HepG2 (cell line): Measurements from ENCODE around the gene TEAD4. TPM values are rescaled to one million over a fixed set of nuclear protein-coding genes. Genes with fewer than 3 reads are reported as not detected.

Experiments
- CHD2 ChIP-seq: IDR thresholded peaks from 2 replicates; pipeline ENCODE4 v1.6.1; 2011; ENCODE audit warnings: low read depth, low read length, improper control_type of control experiment
- HIVEP1 ChIP-seq: sonication (generic); formaldehyde crosslinking; IDR thresholded peaks from 2 replicates; pipeline ENCODE4 v1.4.0; 2020; ENCODE audit warnings: mild to moderate bottlenecking, missing genetic modification reagents
- HNF4G ChIP-seq, 2 experiments: sonication (generic) in 1 of 2; formaldehyde crosslinking in 1 of 2; IDR thresholded peaks; 2 replicates each; pipeline versions ENCODE4 v1.4.0 to v1.6.1; 2011 to 2020; ENCODE audit warnings: borderline replicate concordance in 2 of 2, low read depth in 2 of 2, mild to moderate bottlenecking in 2 of 2, low read length in 1 of 2, missing genetic modification reagents in 1 of 2, moderate library complexity in 1 of 2
- HOXA3 ChIP-seq: sonication (generic); formaldehyde crosslinking; IDR thresholded peaks from 2 replicates; pipeline ENCODE4 v1.5.0; 2020; ENCODE audit warnings: missing genetic modification reagents
- SRSF1 ChIP-seq: fragments of 200-400 bp; formaldehyde crosslinking; optimal IDR thresholded peaks from 2 replicates; pipeline ENCODE3; 2017; ENCODE audit warnings: mild to moderate bottlenecking, low read depth, low read length, moderate library complexity
- ZBTB7A ChIP-seq: sonication (generic); formaldehyde crosslinking; IDR thresholded peaks from 2 replicates; pipeline ENCODE4 v1.8.0; 2022; ENCODE audit warnings: mild to moderate bottlenecking, missing genetic modification reagents
- ZFX ChIP-seq: sonication (generic); formaldehyde crosslinking; IDR thresholded peaks from 2 replicates; pipeline ENCODE4 v1.4.0; 2020; ENCODE audit warnings: mild to moderate bottlenecking, low read depth, missing genetic modification reagents, moderate library complexity
- ZNF550 ChIP-seq: sonication (generic); formaldehyde crosslinking; IDR thresholded peaks from 2 replicates; pipeline ENCODE4 v1.4.0; 2020; ENCODE audit warnings: mild to moderate bottlenecking, missing genetic modification reagents, borderline replicate concordance
- ZSCAN9 ChIP-seq: IDR thresholded peaks from 2 replicates; pipeline ENCODE4 v1.6.1; 2016; ENCODE audit warnings: borderline replicate concordance
- polyA plus RNA-seq, 8 experiments: library from polyadenylated mRNA; depleted of rRNA in 3 of 8; stranded (reverse) in 7 of 8; unstranded in 1 of 8; fragments of >200 nt; fragmentation: Illumina TruSeq in 4 of 8; extraction: Trizol in 4 of 8; gene quantifications; 2 replicates each; pipeline versions ENCODE4 v1.2.1 to v1.2.3, GENCODE V29; 2011 to 2016; ENCODE audit warnings: low read depth in 4 of 8, missing spikeins in 1 of 8, mixed read lengths in 1 of 8; ENCODE audit not compliant: insufficient read depth in 1 of 8
- total RNA-seq, 5 experiments: library from RNA; depleted of rRNA; stranded (reverse); fragments of >200 nt; fragmentation: Illumina TruSeq; extraction: Trizol; gene quantifications; 2 replicates each; pipeline ENCODE4 v1.2.3, GENCODE V29; 2016; ENCODE audit warnings: low read depth in 1 of 5
- TF ChIP-seq, protein P1 (sequence below): sonication (generic); formaldehyde crosslinking; IDR thresholded peaks from 2 replicates; pipeline ENCODE4 v1.9.0; 2021; ENCODE audit warnings: missing genetic modification reagents, borderline replicate concordance
- TF ChIP-seq, protein P2 (sequence below): IDR thresholded peaks from 2 replicates; pipeline ENCODE4 v1.6.1; 2012; ENCODE audit warnings: low read length, improper control_type of control experiment
- TF ChIP-seq, protein P3 (sequence below): sonication (generic); formaldehyde crosslinking; IDR thresholded peaks from 2 replicates; pipeline ENCODE4 v1.5.1; 2020; ENCODE audit warnings: mild to moderate bottlenecking, missing genetic modification reagents, borderline replicate concordance
- TF ChIP-seq, protein P4 (sequence below): sonication (generic); formaldehyde crosslinking; IDR thresholded peaks from 2 replicates; pipeline ENCODE4 v1.5.1; 2020; ENCODE audit warnings: mild to moderate bottlenecking, missing genetic modification reagents

TEAD4 gene
- total and polyA plus RNA-seq, 2 of the 13 experiments (the other 11 are each of a cell fraction or from before 2014, with no cell fraction given) = 45.0 to 69.4 TPM

DNA sequence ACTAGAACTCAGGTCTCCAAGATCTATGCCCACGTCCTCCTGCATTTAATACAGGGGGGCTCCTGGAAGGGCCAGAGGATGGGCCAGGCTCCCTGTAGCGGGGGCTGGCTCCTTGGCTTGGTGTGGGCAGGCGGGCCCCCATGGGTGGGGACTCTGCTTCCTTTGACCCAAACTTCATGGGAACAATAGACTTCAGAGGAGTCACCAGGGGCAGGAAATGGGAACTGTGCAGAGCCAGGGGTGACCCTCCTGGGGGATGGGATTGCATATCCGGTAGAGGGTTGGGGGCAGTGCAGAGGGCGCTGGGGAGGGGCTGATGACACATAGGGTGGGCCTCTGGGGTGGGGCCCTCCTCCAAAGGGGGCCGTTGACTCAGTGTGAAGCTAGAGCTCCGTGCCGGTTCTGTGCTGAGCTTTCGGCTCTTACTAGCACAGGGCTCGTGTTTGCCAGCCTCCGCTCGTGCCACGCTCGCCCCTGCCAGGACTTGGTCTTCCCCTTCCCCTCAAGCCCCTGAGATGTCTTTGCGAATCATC is 4.6 kb downstream of the TEAD4 start (continued):
- TF ChIP-seq, protein P1, sequence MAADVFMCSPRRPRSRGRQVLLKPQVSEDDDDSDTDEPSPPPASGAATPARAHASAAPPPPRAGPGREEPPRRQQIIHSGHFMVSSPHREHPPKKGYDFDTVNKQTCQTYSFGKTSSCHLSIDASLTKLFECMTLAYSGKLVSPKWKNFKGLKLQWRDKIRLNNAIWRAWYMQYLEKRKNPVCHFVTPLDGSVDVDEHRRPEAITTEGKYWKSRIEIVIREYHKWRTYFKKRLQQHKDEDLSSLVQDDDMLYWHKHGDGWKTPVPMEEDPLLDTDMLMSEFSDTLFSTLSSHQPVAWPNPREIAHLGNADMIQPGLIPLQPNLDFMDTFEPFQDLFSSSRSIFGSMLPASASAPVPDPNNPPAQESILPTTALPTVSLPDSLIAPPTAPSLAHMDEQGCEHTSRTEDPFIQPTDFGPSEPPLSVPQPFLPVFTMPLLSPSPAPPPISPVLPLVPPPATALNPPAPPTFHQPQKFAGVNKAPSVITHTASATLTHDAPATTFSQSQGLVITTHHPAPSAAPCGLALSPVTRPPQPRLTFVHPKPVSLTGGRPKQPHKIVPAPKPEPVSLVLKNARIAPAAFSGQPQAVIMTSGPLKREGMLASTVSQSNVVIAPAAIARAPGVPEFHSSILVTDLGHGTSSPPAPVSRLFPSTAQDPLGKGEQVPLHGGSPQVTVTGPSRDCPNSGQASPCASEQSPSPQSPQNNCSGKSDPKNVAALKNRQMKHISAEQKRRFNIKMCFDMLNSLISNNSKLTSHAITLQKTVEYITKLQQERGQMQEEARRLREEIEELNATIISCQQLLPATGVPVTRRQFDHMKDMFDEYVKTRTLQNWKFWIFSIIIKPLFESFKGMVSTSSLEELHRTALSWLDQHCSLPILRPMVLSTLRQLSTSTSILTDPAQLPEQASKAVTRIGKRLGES = no peak
- TF ChIP-seq, protein P2, sequence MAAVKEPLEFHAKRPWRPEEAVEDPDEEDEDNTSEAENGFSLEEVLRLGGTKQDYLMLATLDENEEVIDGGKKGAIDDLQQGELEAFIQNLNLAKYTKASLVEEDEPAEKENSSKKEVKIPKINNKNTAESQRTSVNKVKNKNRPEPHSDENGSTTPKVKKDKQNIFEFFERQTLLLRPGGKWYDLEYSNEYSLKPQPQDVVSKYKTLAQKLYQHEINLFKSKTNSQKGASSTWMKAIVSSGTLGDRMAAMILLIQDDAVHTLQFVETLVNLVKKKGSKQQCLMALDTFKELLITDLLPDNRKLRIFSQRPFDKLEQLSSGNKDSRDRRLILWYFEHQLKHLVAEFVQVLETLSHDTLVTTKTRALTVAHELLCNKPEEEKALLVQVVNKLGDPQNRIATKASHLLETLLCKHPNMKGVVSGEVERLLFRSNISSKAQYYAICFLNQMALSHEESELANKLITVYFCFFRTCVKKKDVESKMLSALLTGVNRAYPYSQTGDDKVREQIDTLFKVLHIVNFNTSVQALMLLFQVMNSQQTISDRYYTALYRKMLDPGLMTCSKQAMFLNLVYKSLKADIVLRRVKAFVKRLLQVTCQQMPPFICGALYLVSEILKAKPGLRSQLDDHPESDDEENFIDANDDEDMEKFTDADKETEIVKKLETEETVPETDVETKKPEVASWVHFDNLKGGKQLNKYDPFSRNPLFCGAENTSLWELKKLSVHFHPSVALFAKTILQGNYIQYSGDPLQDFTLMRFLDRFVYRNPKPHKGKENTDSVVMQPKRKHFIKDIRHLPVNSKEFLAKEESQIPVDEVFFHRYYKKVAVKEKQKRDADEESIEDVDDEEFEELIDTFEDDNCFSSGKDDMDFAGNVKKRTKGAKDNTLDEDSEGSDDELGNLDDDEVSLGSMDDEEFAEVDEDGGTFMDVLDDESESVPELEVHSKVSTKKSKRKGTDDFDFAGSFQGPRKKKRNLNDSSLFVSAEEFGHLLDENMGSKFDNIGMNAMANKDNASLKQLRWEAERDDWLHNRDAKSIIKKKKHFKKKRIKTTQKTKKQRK = no peak
- TF ChIP-seq ZSCAN9 (CRISPR knock-in tag) = no peak
- no peak for TF ChIP-seq ZFX
- no peak for TF ChIP-seq HIVEP1
- no peak for TF ChIP-seq ZNF550 (CRISPR knock-in tag)
- TF ChIP-seq, protein P3, sequence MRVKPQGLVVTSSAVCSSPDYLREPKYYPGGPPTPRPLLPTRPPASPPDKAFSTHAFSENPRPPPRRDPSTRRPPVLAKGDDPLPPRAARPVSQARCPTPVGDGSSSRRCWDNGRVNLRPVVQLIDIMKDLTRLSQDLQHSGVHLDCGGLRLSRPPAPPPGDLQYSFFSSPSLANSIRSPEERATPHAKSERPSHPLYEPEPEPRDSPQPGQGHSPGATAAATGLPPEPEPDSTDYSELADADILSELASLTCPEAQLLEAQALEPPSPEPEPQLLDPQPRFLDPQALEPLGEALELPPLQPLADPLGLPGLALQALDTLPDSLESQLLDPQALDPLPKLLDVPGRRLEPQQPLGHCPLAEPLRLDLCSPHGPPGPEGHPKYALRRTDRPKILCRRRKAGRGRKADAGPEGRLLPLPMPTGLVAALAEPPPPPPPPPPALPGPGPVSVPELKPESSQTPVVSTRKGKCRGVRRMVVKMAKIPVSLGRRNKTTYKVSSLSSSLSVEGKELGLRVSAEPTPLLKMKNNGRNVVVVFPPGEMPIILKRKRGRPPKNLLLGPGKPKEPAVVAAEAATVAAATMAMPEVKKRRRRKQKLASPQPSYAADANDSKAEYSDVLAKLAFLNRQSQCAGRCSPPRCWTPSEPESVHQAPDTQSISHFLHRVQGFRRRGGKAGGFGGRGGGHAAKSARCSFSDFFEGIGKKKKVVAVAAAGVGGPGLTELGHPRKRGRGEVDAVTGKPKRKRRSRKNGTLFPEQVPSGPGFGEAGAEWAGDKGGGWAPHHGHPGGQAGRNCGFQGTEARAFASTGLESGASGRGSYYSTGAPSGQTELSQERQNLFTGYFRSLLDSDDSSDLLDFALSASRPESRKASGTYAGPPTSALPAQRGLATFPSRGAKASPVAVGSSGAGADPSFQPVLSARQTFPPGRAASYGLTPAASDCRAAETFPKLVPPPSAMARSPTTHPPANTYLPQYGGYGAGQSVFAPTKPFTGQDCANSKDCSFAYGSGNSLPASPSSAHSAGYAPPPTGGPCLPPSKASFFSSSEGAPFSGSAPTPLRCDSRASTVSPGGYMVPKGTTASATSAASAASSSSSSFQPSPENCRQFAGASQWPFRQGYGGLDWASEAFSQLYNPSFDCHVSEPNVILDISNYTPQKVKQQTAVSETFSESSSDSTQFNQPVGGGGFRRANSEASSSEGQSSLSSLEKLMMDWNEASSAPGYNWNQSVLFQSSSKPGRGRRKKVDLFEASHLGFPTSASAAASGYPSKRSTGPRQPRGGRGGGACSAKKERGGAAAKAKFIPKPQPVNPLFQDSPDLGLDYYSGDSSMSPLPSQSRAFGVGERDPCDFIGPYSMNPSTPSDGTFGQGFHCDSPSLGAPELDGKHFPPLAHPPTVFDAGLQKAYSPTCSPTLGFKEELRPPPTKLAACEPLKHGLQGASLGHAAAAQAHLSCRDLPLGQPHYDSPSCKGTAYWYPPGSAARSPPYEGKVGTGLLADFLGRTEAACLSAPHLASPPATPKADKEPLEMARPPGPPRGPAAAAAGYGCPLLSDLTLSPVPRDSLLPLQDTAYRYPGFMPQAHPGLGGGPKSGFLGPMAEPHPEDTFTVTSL (CRISPR knock-in tag) = no peak
- TF ChIP-seq HOXA3 = 0 out of 2 replicates have a peak, but pooled peaks have one; percentile 23
- TF ChIP-seq CHD2 = no peak
- TF ChIP-seq HNF4G (IDR thresholded peaks at IDR 0.05; ENCODE audit: borderline replicate concordance, low read depth, low read length) = peak; percentile 50; the same call in 1 of the 2 replicates
- no peak for TF ChIP-seq HNF4G (CRISPR knock-in tag; IDR thresholded peaks at IDR 0.05; ENCODE audit: borderline replicate concordance, low read depth)
- peak; percentile 61; the same call in 1 of the 2 replicates for TF ChIP-seq ZBTB7A (CRISPR knock-in tag)
- peak; percentile 35 for TF ChIP-seq SRSF1
- TF ChIP-seq, protein P4, sequence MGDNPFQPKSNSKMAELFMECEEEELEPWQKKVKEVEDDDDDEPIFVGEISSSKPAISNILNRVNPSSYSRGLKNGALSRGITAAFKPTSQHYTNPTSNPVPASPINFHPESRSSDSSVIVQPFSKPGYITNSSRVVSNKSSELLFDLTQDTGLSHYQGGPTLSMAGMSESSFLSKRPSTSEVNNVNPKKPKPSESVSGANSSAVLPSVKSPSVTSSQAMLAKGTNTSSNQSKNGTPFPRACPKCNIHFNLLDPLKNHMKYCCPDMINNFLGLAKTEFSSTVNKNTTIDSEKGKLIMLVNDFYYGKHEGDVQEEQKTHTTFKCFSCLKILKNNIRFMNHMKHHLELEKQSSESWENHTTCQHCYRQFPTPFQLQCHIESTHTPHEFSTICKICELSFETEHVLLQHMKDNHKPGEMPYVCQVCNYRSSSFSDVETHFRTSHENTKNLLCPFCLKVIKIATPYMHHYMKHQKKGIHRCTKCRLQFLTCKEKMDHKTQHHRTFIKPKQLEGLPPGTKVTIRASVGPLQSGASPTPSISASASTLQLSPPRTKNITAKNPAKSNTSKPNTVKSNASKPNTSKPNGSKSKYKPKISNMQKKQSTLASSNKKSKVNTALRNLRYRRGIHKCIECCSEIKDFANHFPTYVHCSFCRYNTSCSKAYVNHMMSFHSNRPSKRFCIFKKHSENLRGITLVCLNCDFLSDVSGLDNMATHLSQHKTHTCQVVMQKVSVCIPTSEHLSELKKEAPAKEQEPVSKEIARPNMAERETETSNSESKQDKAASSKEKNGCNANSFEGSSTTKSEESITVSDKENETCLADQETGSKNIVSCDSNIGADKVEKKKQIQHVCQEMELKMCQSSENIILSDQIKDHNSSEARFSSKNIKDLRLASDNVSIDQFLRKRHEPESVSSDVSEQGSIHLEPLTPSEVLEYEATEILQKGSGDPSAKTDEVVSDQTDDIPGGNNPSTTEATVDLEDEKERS (CRISPR knock-in tag) = no peak
